ENCODE data around the gene TTC33.

TTC33 gene

DNA sequence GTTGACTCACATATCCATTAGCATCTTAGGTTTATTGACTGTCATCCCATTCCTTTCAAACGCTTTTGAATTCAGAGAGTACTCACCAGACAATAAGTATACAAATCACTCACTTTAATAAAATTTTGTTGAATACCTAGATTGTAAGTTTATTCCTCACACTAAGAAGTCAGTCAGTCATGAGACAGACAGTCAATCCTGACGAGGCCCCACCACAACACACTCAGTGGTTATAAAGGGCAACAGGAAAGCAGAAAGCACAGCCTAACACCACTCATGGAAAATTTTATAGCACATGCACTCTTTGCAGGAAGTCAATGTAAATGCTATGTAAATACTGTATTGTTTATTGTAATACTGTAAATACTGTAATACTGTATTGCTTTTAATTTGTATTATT is 252.3 kb downstream of the TTC33 start:
- TF ChIP-seq, protein P1, sequence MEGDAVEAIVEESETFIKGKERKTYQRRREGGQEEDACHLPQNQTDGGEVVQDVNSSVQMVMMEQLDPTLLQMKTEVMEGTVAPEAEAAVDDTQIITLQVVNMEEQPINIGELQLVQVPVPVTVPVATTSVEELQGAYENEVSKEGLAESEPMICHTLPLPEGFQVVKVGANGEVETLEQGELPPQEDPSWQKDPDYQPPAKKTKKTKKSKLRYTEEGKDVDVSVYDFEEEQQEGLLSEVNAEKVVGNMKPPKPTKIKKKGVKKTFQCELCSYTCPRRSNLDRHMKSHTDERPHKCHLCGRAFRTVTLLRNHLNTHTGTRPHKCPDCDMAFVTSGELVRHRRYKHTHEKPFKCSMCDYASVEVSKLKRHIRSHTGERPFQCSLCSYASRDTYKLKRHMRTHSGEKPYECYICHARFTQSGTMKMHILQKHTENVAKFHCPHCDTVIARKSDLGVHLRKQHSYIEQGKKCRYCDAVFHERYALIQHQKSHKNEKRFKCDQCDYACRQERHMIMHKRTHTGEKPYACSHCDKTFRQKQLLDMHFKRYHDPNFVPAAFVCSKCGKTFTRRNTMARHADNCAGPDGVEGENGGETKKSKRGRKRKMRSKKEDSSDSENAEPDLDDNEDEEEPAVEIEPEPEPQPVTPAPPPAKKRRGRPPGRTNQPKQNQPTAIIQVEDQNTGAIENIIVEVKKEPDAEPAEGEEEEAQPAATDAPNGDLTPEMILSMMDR (IDR thresholded peaks at IDR 0.05), result no peak

DNA sequence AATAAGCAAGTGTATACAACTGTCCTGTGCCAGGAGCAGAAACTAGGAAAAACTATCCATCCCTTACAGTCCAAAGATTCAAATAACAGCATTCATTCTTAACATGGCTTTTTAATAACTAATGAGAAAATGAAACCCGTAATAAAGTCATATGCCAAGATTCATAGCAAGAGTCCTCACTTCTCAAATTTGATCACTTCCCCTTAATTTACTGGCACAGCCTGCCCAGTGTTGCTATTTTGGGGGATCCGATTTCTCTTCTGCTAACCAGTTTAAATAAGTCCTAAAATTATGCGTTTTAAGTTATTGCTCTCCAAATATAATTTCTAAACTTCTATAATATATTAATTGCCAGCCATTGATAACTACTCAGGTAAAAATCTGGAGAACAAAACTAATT is 253.0 kb downstream of the TTC33 start:
- TF ChIP-seq, protein P1 (IDR thresholded peaks at IDR 0.05), result no peak

DNA sequence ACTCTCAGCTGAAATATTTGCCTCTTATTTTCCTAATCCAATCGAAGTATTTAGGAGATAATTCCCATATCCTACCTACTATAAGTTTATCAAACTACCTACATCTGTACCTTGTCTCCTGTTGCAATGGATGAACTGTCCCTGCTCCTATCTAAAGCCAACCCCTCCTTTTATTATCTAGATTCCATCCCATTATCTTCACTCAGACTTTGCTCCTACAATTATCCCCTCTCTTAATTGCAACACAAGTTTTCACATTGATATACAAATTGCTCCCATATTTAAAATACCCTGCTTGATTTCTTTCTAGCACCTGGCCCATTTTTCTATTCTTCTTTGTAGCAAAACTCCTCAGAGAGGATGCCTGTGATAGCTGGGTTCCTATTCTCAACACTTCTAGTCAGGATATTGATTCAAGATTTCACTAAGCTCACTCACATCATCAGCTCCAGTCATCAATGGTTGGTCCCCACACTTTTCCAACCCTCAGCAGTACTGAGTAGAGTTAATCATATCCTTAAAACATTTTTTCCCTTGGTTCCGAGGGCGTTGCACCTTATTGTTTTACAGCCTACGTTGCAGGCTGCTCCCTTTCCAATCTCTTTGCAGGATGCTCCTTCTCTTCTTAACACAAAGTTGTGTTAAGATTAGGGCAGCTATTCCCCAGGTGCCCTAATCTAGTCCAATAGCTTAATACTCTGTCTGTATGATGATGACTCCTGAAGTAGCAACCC is 253.9 kb downstream of the TTC33 start:
- TF ChIP-seq, protein P1 (IDR thresholded peaks at IDR 0.05), result no peak

DNA sequence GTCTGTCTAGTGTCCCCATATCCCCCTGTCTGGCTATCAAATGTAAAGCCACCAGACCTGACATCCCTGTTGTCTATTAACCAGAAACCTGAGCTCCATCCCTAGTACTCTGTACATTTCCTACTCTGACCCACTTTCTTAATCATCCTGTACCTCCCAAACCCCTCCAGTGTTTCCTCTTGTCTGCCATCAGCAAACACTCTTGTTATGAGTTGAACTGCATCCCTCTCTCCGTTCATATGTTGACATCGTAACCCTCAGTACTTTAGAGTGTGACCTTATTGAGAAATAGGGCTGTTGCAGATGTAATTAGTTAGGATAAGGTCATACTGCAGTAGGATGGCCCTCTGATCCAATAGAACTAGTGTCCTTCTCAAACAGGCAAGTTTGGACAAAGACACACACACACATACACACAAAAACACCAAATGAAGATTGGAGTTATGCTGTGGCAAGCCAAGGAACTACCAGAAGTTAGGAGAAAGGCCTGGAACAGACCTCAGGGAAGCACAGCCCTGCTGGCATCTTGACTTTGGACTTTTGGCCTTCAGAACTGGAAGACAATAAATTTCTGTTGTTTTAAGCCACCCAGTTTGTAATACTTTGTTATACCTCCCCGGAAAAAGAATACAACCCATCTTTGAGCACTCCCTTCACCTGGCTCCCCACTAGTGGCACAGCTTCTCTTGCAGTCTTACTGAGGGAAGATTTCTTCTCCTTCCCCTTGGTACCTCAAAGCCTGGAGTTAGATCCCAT is 256.1 kb downstream of the TTC33 start:
- TF ChIP-seq, protein P1 (IDR thresholded peaks at IDR 0.05), result no peak

DNA sequence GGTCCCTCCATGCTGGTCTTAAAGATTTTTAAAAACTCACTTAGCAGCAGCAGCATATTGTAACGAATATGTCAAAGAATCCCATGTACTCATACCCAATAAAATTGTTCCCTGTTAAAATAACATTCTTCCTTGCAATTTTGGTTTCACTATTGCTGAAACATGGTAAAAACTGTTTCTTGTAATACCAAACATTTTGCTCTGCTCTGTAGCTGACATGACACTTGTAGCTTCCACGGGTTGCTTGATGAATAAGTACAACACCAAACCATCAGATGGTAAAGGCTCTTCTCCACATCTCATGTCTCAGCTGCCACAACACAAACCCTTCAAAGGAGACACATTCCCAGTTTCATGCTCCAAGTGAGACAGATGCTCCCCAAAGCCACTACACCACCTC is 256.8 kb downstream of the TTC33 start:
- TF ChIP-seq, protein P1 (IDR thresholded peaks at IDR 0.05), result no peak

DNA sequence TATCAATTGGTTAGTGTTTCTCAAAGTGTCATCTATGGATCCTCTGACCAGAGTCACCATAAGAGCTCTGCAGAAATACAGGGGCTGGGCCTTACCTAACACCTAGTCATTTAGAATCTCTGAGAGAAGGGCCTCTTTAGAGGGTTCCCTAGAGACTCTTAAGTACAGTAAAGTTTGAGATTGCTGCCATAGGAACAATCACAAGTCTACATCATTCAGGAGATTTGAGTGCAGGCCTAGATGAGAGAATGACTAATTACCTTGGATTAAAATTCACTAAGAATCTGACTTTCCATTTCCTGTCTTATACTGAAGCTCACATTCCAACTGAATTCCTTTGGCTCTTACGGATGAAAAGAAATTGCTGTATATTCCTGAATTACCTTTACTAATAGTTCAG is 258.2 kb downstream of the TTC33 start:
- TF ChIP-seq, protein P1 (IDR thresholded peaks at IDR 0.05), result no peak

DNA sequence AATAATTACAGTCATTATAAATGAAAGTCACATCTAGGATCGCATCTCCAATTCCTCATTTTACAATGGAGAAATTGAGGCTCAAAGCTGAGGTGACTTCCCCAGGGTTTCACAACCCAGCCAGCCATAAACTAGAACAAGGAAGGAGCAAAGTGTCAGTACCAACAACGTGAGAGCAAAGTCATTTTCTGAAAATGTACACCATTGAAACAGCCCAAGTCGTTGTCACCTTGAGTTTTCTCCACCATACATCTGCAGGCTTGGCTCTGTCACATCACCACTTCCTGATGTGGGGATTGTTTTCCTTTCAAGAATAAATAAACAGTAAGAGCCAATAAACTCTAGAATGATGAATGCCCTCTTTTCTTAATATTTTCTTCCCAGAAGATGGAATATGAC is 260.5 kb downstream of the TTC33 start:
- TF ChIP-seq, protein P1 (IDR thresholded peaks at IDR 0.05), result no peak

Data from LNCAP (cell line).